ENCODE results near the gene ZBTB7C.

The ZBTB7C gene

GRCh38 chr18:48374423-48375149, 34.6 kb downstream of the ZBTB7C start:
- Histone ChIP-seq H3F3A (ENCODE audit: low read depth) (no peaks in the 10 kb centered on the region), H3K36me3 (ENCODE audit: insufficient read depth, low read length) (no peaks in the 10 kb centered on the region), H3K4me2 (ENCODE audit: low read depth, low read length, poor library complexity, severe bottlenecking) (no peak overlapping the region), H3K79me2 (ENCODE audit: insufficient read depth, low read length) (no peaks in the 10 kb centered on the region), H4K20me1 (ENCODE audit: insufficient read depth, low read length, poor library complexity, severe bottlenecking) (no peaks in the 10 kb centered on the region), H3K9me2 (replicated peaks; ENCODE audit: low read depth, low read length) (no peaks in the 10 kb centered on the region), H3K9me3 (ENCODE audit: insufficient read depth, low read depth, low read length) (no peaks in the 10 kb centered on the region), H2AFZ (ENCODE audit: low read length) (no peak overlapping the region), H3K4me1 (ENCODE audit: insufficient read depth, low read length, poor library complexity, severe bottlenecking) (peaks cover 6% of the 10 kb centered on the region), H3K4me3 (ENCODE audit: low read length, poor library complexity, severe bottlenecking) (no peak overlapping the region), H3K9ac (ENCODE audit: low read depth, low read length, poor library complexity, severe bottlenecking) (no peak overlapping the region), H3K27me3 (ENCODE audit: insufficient read depth, low read length, poor library complexity, severe bottlenecking) (peaks cover 12% of the 10 kb centered on the region)
- TF ChIP-seq, protein P1, sequence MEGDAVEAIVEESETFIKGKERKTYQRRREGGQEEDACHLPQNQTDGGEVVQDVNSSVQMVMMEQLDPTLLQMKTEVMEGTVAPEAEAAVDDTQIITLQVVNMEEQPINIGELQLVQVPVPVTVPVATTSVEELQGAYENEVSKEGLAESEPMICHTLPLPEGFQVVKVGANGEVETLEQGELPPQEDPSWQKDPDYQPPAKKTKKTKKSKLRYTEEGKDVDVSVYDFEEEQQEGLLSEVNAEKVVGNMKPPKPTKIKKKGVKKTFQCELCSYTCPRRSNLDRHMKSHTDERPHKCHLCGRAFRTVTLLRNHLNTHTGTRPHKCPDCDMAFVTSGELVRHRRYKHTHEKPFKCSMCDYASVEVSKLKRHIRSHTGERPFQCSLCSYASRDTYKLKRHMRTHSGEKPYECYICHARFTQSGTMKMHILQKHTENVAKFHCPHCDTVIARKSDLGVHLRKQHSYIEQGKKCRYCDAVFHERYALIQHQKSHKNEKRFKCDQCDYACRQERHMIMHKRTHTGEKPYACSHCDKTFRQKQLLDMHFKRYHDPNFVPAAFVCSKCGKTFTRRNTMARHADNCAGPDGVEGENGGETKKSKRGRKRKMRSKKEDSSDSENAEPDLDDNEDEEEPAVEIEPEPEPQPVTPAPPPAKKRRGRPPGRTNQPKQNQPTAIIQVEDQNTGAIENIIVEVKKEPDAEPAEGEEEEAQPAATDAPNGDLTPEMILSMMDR (conservative IDR thresholded peaks at IDR 0.05; ENCODE audit: low read length), result no peak
- TF ChIP-seq EZH2phosphoT487 (IDR thresholded peaks at IDR 0.05; ENCODE audit: borderline replicate concordance), result no peak

GRCh38 chr18:48371854-48372602, 37.2 kb downstream of the ZBTB7C start:
- H3K4me3 ChIP-seq (ENCODE audit: low read length, poor library complexity, severe bottlenecking), result no peak overlapping the region

GRCh38 chr18:48367557-48367956, 41.6 kb downstream of the ZBTB7C start:
- Histone ChIP-seq H3K4me2 (ENCODE audit: low read depth, low read length, poor library complexity, severe bottlenecking) (no peak overlapping the region), H2AFZ (ENCODE audit: low read length) (no peak overlapping the region)

More at GRCh38 chr18:48371854-48372602, 37.2 kb downstream of the ZBTB7C start:
- Histone ChIP-seq H2AFZ (ENCODE audit: low read length) (no peak overlapping the region), H3K4me2 (ENCODE audit: low read depth, low read length, poor library complexity, severe bottlenecking) (no peak overlapping the region), H3K27me3 (ENCODE audit: insufficient read depth, low read length, poor library complexity, severe bottlenecking) (no peaks in the 10 kb centered on the region), H3K4me1 (ENCODE audit: insufficient read depth, low read length, poor library complexity, severe bottlenecking) (peaks cover 6% of the 10 kb centered on the region), H3K9me2 (replicated peaks; ENCODE audit: low read depth, low read length) (no peaks in the 10 kb centered on the region), H3K9ac (ENCODE audit: low read depth, low read length, poor library complexity, severe bottlenecking) (no peak overlapping the region), H4K20me1 (ENCODE audit: insufficient read depth, low read length, poor library complexity, severe bottlenecking) (no peaks in the 10 kb centered on the region), H3K9me3 (ENCODE audit: insufficient read depth, low read depth, low read length) (no peaks in the 10 kb centered on the region), H3K36me3 (ENCODE audit: insufficient read depth, low read length) (no peaks in the 10 kb centered on the region), H3F3A (ENCODE audit: low read depth) (no peaks in the 10 kb centered on the region), H3K79me2 (ENCODE audit: insufficient read depth, low read length) (no peaks in the 10 kb centered on the region)
- no peak for TF ChIP-seq EZH2phosphoT487 (IDR thresholded peaks at IDR 0.05; ENCODE audit: borderline replicate concordance)
- TF ChIP-seq, protein P1 (conservative IDR thresholded peaks at IDR 0.05; ENCODE audit: low read length), result no peak

More at GRCh38 chr18:48367557-48367956, 41.6 kb downstream of the ZBTB7C start:
- Histone ChIP-seq H3K9ac (ENCODE audit: low read depth, low read length, poor library complexity, severe bottlenecking) (no peak overlapping the region), H4K20me1 (ENCODE audit: insufficient read depth, low read length, poor library complexity, severe bottlenecking) (no peaks in the 10 kb centered on the region), H3K27me3 (ENCODE audit: insufficient read depth, low read length, poor library complexity, severe bottlenecking) (no peaks in the 10 kb centered on the region), H3K4me1 (ENCODE audit: insufficient read depth, low read length, poor library complexity, severe bottlenecking) (no peaks in the 10 kb centered on the region), H3K79me2 (ENCODE audit: insufficient read depth, low read length) (no peaks in the 10 kb centered on the region), H3K4me3 (ENCODE audit: low read length, poor library complexity, severe bottlenecking) (no peak overlapping the region), H3F3A (ENCODE audit: low read depth) (no peaks in the 10 kb centered on the region), H3K9me3 (ENCODE audit: insufficient read depth, low read depth, low read length) (no peaks in the 10 kb centered on the region), H3K36me3 (ENCODE audit: insufficient read depth, low read length) (no peaks in the 10 kb centered on the region), H3K9me2 (replicated peaks; ENCODE audit: low read depth, low read length) (no peaks in the 10 kb centered on the region)
- TF ChIP-seq, protein P1 (conservative IDR thresholded peaks at IDR 0.05; ENCODE audit: low read length), result no peak
- TF ChIP-seq EZH2phosphoT487 (IDR thresholded peaks at IDR 0.05; ENCODE audit: borderline replicate concordance), result no peak

All from Loucy (cell line).